Activated T-cell treated with anti-CD3 and anti-CD28 coated beads for 1 hour (primary cell): Measurements from ENCODE around the gene CHPT1.
"Not testable (repeated sequence)": the region's sequence is repeated elsewhere in the genome, so short reads cannot be mapped to it uniquely, and the experiment has no call there.

Experiments used
- DNase-seq: peaks from one replicate; pipeline ENCODE4 v3.0.0-alpha.2; 2020; ENCODE audit warnings: low read depth

CHPT1 gene

DNA sequence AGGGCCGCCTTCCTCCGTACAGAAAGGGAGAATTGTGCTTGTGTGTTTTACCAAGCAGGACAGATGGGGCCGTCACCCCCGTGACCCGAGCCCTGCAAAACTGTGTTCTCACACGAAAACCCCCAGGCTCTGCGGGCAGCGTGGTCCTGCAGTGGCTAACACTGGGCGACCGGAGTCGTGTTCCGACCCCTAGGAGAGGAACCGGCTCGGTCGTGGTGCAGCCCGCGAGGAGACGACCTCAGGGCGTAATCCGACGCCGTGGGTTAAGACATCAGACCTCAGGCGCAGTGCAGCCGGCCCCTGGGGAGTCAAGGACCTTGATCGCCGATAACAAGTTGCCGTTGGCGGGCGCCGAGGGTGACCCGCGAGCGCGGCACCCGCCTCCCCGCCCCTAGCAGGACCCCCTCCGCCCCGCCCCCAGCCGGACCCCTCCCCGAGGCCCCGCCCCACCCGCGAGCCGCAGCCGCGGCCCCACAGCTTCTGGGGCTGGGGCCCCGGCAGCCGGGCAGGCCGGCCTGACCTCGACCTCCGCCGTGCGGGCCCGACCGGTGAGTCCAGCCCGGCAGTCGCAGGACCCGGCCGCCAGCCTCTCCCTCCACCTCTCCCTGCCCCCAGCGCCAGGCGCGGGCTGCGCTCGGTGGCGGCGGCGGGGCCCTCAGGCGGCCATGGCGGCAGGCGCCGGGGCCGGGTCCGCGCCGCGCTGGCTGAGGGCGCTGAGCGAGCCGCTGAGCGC is at the start of gene CHPT1:
CHPT1 (plus strand) TSS at position 444 of the 733 bp plus-strand sequence; CDS start at position 666, 222 bp downstream.
- peak; percentile 44 for DNase-seq

DNA sequence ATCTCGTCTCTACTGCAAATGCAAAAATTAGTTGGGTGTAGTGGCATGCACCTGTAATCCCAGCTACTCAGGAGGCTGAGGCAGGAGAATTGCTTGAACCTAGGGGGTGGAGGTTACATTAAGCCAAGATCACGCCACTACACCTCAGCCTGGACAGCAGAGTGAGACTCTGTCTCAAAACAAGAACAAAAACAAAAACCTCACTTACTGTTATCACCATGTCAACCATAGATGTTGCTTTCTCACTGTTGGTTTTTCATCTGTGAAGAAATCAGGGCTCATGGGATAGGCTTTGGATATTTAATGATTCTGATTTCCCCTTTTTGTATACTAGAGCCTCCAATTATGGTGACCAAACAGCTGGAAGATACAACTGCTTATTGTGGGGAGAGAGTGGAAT is 49.7 kb upstream of the CHPT1 start:
- DNase-seq, result no peak

DNA sequence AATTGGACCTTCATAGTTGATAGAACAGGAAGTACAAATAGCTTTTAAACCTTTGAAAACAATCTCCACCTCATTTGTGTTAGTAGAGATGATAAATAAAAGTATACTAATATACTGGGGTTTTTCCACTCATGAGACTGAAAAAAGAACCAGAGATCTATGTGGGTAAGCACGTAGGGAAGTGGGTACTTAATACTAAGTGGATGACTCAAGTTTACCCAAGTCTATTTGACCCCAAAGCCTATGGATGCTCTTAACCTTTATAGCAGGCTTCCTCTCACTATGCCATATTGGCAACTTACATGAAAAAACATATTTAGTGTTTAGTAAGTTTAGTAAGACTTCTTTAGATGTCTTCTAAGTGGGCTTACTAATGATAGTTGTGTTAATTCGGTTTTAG is 49.2 kb upstream of the CHPT1 start:
- no peak for DNase-seq

DNA sequence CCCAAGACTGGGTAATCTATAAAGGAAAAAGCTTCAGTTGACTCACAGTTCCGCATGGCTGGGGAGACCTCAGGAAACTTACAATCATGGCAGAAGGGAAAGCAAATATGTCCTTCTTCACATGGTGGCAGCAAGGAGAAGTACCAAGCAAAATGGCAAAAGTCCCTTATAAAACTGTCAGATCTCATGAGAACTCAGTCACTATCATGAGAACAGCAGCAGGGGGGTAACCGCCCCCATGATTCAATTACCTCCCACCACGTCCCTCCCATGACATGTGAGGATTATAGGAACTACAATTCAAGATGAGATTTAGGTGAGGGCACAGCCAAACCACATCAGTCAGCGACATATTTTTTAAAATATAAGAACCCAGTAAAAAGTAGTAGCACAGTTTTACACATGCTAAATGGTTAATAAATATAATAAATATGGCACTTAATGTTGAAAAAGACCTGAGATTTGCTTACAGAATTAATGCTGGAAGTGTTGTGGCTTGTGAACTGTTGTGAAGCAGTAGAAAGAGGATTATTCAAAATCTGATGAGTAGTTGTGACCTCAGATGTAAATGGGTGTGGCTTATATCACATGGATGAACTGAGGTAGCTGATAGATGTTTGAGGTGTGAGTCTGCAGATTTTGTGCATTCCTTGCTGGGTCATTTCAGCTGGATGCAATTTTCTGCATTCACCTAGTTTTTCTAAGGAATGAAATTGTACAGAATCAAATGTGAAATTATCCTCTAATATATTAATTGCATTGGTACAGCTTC is 46.9 kb upstream of the CHPT1 start:
- DNase-seq, result no peak

DNA sequence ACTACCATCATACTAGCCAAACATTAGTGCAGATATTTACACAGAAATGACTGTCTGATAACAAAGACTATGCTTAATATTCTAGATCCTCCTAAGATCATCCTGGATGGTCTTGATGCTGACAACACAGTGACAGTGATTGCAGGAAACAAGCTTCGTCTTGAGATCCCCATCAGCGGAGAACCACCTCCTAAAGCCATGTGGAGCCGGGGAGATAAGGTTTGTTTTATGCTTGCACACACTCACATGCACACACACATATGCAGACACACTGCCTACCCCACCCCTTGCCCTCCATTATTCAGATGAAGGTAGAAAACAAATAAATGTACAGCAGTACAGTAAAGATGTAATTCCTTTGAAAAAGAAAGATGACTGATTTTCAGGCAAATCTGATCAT is 44.4 kb upstream of the CHPT1 start:
- DNase-seq, result no peak

DNA sequence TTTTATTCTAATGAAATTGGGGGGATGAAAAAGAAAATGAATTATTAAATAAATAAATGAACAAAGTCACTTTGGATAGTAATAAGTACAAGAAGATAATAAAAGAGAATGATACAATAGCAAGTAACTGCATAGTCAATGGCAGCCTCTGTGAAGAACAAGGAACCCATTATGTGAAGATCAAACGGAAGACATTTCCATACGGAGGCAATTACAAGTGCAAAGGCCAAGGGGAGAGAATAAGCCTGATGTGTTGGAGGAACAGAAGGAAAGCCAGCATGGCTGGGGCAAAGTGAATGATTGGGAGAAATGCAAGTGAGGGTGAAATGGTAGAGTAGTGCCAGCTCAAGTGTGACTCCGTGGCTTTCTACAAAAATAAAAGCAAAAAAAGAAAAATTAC is 43.9 kb upstream of the CHPT1 start:
- DNase-seq, result no peak

DNA sequence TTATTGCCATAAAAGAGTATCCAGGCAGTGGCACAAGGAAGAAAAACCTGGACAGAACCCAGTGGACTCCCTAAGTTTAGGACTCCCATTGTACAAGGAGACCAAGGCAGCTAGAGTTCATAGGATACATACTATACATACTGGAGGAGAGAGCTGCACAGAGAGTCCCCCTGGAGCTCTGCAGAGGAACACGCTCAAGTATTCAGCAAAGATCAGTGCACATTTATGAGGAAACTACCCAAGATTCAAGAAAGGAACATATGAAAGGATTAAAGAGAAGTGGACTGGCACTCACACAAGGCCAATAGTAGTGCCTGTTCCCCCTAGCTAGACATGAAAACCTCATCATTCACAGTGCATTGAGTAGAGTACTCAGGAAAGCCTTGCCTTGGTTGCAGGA is 43.0 kb upstream of the CHPT1 start:
- no peak for DNase-seq

DNA sequence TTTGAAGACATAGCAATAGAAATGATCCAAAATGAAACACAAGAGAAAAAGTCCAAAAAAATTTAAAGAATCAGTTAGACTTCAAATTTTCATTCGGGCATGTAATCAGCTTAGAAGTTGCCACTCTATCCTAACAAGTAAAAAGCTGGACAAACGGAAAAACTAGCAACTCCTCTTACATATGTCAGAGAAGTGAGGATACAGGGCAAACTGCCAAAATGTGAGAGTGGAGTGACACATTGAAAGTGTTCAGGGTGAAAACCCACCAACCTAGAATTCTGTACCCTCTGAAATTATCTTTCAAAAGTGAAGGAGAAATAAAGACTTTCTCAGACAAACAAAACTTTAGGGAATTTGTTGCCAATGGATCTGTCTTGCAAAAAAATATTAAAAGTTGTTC is 42.0 kb upstream of the CHPT1 start:
- DNase-seq, result no peak

DNA sequence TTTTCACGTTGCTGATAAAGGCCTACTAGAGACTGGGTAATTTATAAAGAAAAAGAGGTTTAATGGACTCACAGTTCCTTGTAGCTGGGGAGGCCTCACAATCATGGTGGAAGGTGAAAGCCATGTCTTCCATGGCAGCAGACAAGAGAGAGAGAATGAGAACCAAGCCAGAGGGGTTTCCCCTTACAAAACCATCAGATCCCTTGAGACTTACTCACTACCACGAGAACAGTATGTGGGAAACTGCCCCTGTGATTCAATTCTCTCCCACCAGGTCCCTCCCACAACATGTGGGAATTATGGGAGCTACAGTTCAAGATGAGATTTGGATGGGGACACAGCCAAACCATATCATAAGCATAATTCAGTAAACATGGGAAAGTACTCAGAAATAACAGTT is 36.8 kb upstream of the CHPT1 start:
- DNase-seq, result not testable (repeated sequence)

DNA sequence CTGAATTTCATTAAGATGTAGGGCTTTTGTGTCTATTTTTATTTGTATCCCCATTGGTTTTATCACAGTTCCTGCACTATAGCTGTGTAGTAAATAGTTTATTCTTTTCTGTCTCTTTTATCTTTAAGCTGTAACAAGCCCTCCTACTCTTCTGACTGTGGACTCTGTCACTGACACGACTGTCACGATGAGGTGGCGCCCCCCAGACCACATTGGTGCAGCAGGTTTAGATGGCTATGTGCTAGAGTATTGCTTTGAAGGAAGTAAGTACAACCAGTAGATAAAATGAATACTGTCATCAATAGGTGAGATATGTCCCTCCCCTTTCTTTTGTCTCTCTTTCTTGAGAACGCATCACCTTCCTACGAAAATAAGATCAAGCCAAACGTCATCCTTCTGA is 34.1 kb upstream of the CHPT1 start:
- no peak for DNase-seq

DNA sequence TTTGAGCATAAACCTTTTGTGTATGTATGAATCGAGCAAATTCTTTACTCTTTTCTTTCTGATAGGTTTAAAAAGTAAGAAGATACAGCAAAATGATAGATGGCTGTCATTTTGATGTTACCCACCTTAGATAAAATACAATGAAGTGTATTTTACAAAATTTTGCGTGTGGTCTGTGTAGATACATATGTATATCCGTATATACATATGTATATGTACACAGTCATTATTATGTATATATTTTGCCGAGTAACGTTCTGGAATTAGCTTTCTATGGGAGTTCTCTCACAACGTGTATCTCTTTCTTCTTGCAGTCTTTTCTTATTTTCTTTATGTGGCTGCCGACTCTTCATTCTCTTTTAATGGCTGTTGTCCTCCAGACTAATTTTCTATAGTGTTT is 32.4 kb upstream of the CHPT1 start:
- no peak for DNase-seq

DNA sequence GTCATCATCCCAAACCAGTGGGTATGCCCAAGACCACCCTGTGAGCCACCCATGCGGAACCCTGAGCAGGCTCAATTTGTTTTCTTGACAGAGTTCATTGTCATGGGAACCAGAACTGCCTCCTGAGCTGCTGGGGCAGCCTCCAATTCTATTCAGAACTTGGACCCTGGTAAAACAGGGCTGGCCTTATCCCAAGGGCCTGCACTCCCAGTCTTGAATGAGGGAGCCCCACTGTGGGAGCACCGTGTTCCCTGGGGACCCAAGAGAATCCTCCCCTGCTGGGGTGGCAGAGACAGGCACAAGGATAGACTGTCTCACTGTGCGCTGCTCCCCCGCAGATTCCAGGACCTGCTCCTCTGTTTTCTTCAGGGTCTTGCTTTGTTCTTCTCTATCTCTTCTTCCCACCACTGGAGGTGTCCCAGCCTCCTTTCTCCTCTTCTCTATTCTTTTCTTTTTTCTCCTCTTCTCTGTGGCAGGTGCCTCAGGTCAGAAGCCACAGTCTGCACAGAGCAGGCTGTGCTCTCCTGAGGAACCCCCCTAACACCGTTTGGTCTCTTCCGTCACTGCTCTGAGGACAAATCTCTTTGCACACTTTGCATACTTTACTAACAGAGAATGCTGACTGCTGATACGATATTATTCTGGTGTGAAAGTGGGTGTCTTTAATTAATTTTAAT is 31.2 kb upstream of the CHPT1 start:
- no peak for DNase-seq

DNA sequence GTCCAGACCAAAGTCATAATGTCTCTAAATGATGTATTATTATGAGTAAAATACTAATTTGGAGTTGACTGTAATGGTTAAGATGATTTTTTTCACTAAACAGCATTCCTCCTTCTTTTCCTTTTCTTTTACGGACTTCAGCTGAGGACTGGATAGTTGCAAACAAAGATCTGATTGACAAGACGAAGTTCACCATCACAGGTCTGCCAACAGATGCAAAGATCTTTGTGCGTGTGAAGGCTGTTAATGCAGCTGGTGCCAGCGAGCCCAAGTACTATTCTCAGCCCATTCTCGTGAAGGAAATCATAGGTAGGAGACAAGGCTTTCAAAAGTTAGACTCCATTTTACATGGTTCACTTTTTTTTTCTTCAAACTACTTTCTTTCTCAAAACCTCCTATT is 29.8 kb upstream of the CHPT1 start:
- no peak for DNase-seq

DNA sequence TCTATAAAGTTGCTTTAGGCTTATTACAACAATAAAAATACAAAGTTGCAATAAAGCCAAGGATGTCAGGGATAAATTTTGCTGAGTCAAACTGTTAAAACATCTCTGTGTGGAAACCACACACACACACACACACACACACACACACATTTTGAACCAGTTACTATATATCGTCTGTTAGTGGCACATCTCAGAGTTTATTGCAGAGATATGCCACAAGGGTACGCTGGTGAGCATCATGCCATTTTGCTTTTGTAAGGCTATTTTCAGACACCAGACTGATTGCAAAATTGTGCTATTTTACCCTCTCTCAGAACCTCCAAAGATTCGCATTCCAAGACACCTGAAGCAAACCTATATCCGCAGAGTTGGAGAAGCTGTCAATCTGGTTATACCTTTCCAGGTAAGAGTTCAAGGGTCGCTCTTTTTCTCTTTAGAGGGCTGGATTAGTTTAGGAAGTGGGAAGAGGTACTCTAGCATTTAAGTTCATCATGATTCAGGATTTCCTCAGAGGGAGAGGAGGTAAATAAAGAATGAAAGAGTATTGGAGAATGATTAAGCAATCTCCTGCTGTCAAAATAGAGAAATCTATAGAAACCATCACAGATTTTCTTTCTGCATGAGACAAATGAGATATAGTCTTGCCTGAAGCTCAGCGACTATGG is 27.3 kb upstream of the CHPT1 start:
- DNase-seq, result no peak

DNA sequence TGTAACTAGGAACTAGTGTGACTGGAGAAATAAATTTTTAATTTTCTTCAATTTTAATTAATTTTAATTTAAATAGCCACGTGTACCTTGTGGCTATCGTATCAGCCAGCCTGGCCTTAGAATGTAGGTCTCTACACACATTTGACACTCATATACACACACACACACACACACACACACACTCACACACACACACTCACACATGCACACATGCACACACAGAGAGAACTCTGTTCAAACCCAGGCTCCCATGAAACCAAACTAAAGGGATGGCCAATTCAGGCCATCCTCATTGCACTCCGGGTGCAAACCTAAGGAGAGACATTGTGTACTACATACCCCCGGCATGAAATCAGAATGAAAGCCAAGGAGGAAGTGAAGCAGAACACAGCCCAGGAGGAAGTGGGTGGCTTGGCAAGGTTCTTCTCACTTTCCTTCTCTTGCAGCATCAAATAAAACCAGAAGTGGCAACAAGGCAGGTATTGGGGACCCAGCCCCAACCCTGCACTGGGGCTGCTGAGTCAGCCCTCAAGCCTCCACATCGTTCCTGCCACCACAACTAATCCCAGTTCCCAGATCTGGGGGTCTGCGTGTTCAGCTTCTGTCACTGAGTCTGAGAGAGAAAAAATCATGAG is 26.2 kb upstream of the CHPT1 start:
- no peak for DNase-seq

DNA sequence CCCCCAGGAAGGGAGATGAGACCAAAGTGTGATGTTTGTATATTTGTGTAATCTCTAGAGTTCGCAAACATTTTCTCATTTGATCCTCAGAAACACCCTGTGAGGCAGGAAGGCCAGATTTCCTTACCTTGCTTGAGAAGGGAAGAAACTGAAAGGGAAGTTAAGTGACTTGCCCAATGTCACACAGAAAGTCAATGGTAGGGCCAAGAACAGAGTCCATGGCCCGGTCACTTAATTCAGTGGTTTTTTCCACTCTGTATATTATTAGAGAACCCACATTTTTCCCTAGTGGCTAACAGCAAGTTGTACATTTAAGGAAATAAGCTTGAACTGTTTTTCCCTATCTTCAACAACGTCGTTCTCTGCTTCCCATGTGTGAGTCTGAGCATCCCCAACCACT is 25.6 kb upstream of the CHPT1 start:
- DNase-seq, result no peak

DNA sequence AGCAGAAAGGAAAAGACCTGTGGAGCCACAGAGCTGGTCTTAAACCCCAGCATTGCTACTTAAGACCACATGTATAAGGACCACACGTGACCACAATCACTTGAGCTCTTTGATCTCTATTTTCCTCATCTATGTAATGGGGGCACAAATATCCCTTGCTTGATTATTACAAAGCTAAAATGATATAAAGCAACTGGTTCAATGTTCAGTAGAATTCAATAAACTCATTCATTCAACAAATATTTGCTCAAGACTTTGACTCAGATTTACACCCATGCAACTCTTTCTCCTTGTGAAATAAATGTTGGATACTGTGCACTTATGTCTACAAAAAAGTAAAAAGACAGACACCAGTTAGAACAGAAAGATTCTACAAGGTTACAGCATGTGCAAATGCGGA is 21.9 kb upstream of the CHPT1 start:
- DNase-seq, result no peak

DNA sequence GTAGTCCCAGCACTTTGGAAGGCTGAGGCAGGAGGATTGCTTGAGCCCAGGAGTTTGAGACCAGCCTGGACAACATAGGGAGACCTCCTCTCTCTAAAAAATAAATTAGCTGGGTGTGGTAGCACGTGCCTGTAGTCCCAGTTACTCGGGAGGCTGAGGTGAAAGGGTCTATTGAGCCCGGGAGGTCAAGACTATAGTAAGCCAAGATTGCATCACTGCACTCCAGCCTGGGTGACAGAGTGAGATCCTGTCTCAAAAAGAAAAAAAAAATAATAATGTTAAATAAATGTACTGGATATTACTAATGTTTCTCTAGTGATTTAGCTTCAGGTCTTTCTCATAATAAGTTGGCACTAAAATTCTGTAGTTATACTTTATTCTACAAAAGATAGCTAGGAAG is 20.9 kb upstream of the CHPT1 start:
- not testable (repeated sequence) for DNase-seq

DNA sequence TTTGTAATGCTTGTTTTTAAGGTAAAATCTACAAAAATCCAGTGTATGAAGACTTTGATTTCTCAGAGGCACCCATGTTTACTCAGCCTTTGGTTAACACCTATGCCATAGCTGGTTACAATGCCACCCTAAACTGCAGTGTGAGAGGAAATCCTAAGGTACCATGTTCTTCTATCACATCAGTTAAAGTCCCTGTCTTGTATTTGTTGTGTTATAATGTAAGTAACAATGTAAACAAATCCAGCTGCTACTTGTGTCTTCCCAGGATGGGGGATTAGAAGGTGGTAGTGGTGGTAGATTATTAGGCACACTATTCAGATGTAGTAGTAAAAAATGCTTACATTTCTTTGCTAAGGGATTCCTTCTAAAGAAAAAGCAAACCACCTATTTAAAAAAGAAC is 19.4 kb upstream of the CHPT1 start:
- no peak for DNase-seq

DNA sequence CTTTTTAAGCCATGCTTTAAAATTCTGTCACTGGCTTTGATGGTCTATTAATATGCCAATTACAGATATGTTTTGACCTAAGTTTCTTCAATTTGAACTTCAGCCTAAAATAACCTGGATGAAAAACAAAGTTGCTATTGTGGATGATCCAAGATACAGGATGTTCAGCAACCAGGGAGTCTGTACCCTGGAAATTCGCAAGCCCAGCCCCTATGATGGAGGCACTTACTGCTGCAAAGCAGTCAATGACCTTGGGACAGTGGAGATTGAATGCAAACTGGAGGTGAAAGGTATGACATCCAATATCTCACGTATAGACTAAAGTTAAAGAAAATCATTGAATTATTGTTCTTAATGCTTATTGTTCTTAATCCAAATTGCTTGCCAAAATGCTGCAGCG is 17.2 kb upstream of the CHPT1 start:
- DNase-seq, result no peak

DNA sequence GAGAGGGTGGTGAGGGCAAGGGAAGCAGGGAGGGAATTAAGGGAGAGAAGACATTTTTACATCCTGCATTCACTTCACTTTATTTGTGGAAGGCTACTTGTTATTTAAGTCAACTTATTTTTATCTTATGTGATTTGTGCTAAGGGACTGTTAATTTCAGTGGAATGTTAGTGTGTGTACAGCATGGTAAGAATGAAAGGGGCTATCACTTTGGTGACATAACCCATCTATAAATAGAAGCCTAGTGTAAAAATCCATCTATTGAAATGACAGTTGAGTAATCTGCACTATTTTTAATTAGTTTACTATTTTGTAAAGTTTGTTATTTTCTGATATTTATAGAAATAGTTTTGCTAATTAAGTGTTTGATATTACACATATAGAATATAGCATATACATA is 16.8 kb upstream of the CHPT1 start:
- DNase-seq, result no peak

DNA sequence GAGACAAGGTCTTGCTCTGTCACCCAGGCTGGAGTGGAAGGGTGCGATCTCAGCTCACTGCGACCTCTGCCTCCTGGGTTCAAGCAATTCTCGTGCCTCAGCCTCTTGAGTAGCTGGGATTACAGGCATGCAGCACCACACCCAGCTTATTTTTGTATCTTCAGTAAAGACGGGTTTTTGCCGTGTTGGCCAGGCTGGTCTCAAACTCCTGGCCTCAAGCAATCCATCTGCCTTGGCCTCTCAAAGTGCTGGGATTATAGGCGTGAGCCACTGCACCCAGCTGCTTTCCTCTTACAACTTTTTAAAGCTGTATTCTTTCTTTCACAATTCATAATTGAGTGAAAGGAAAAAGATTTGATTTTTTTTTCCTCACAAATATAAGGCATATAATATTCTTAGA is 15.8 kb upstream of the CHPT1 start:
- not testable (repeated sequence) for DNase-seq
